IMR-90 (cell line): ENCODE measurements around the gene OR2B6. TPM values are rescaled to one million over a fixed set of nuclear protein-coding genes. Genes with fewer than 3 reads are reported as not detected.

Experiments used
- ATAC-seq: fragments of 200-7000 bp; cut with Tn5 transposase; 2 replicates; pipeline ENCODE4 v1.9.1; 2020; ENCODE audit warnings: low read depth, mild to moderate bottlenecking, moderate library complexity
- BruUV-seq: library from RNA; stranded (reverse); fragments of 400-500 nt; replicated peaks from 2 replicates; lab custom pipeline; 2021; lab: Mats Ljungman, UMichigan
- CTCF ChIA-PET: fragments of 300-600 bp; formaldehyde crosslinking; extraction: SDS; loops from one replicate; lab custom pipeline; 2021; ENCODE audit warnings: antibody characterized with exemption; lab: Yijun Ruan, JAX
- POLR2A ChIA-PET: fragments of 300-600 bp; sonication (Branson Sonifier 250); formaldehyde crosslinking; loops from one replicate; lab custom pipeline; 2022; ENCODE audit warnings: antibody characterized with exemption; ENCODE audit not compliant: unreplicated experiment; lab: Charles Lee
- DNase-seq: peaks from one replicate; pipeline ENCODE4 v3.0.0; 2013
- H2AFZ ChIP-seq: replicated peaks from 2 replicates; pipeline ENCODE3; 2013; ENCODE audit warnings: low read length, mild to moderate bottlenecking; ENCODE audit not compliant: poor library complexity
- H2AK5ac ChIP-seq: 2 replicates; pipeline ENCODE4 v1.6.1; 2013; ENCODE audit warnings: low read depth, low read length, inconsistent platforms
- H2AK9ac ChIP-seq: replicated peaks from 2 replicates; pipeline ENCODE3; 2013; ENCODE audit warnings: mild to moderate bottlenecking, low read depth, low read length, moderate library complexity; ENCODE audit not compliant: poor library complexity
- H2BK120ac ChIP-seq: 2 replicates; pipeline ENCODE4 v1.6.1; 2013; ENCODE audit warnings: low read depth, low read length, inconsistent platforms
- H2BK15ac ChIP-seq: 3 replicates; pipeline ENCODE4 v1.6.1; 2013; ENCODE audit warnings: low read depth, low read length, inconsistent platforms
- H2BK20ac ChIP-seq: 2 replicates; pipeline ENCODE4 v1.6.1; 2013; ENCODE audit warnings: low read depth, mild to moderate bottlenecking, inconsistent platforms, low read length, moderate library complexity
- H2BK5ac ChIP-seq: 2 replicates; pipeline ENCODE4 v1.6.1; 2013; ENCODE audit warnings: mild to moderate bottlenecking, low read depth, low read length, inconsistent platforms; ENCODE audit not compliant: poor library complexity, severe bottlenecking
- H3K14ac ChIP-seq: replicated peaks from 2 replicates; pipeline ENCODE4 v1.6.1; 2013; ENCODE audit warnings: low read depth, low read length, inconsistent platforms
- H3K18ac ChIP-seq: 2 replicates; pipeline ENCODE4 v1.6.1; 2013; ENCODE audit warnings: low read depth, low read length, control low read depth
- H3K23ac ChIP-seq: 2 replicates; pipeline ENCODE4 v1.6.1; 2013; ENCODE audit warnings: low read depth, low read length, inconsistent platforms
- H3K27ac ChIP-seq: 2 replicates; pipeline ENCODE4 v1.5.1; 2013; ENCODE audit warnings: mild to moderate bottlenecking, control low read depth, low read length; ENCODE audit not compliant: insufficient read depth
- H3K27me3 ChIP-seq: 2 replicates; pipeline ENCODE4 v1.6.1; 2013; ENCODE audit warnings: low read length; ENCODE audit not compliant: control insufficient read depth, insufficient read depth
- H3K36me3 ChIP-seq: 2 replicates; pipeline ENCODE4 v1.6.1; 2013; ENCODE audit warnings: low read length, mixed read lengths; ENCODE audit not compliant: control insufficient read depth, insufficient read depth
- H3K4ac ChIP-seq: 2 replicates; pipeline ENCODE4 v1.6.1; 2013; ENCODE audit warnings: low read depth, low read length, inconsistent platforms
- H3K4me1 ChIP-seq: 2 replicates; pipeline ENCODE4 v1.6.1; 2013; ENCODE audit warnings: low read length, mixed read lengths; ENCODE audit not compliant: control insufficient read depth, insufficient read depth
- H3K4me2 ChIP-seq: 2 replicates; pipeline ENCODE4 v1.6.1; 2013; ENCODE audit warnings: low read depth, mild to moderate bottlenecking, control low read depth, low read length, moderate library complexity
- H3K4me3 ChIP-seq: 2 replicates; pipeline ENCODE4 v1.5.1; 2013; ENCODE audit warnings: low read depth, mild to moderate bottlenecking, control low read depth, low read length, moderate library complexity; ENCODE audit not compliant: insufficient read depth
- H3K56ac ChIP-seq: 2 replicates; pipeline ENCODE4 v1.6.1; 2013; ENCODE audit warnings: low read length, inconsistent platforms; ENCODE audit not compliant: insufficient read depth; ENCODE audit errors: extremely low read depth
- H3K79me1 ChIP-seq, 2 experiments: 2 replicates each; pipeline ENCODE4 v1.6.1; 2013; ENCODE audit warnings: low read length in 2 of 2, inconsistent platforms in 1 of 2, low read depth in 1 of 2
- H3K9ac ChIP-seq: 2 replicates; pipeline ENCODE4 v1.6.1; 2013; ENCODE audit warnings: low read depth, low read length, control low read depth
- H3K9me1 ChIP-seq: 2 replicates; pipeline ENCODE4 v1.6.1; 2013; ENCODE audit warnings: low read length, inconsistent platforms; ENCODE audit not compliant: insufficient read depth
- H3K9me3 ChIP-seq: 2 replicates; pipeline ENCODE4 v1.6.1; 2013; ENCODE audit warnings: low read length; ENCODE audit not compliant: control insufficient read depth, insufficient read depth
- H4K20me1 ChIP-seq: 2 replicates; pipeline ENCODE4 v1.6.1; 2013; ENCODE audit warnings: low read length, inconsistent platforms; ENCODE audit not compliant: insufficient read depth
- H4K5ac ChIP-seq: 2 replicates; pipeline ENCODE4 v1.6.1; 2013; ENCODE audit warnings: mild to moderate bottlenecking, low read depth, low read length, control low read depth
- H4K8ac ChIP-seq, 2 experiments: 2 replicates each; pipeline ENCODE4 v1.6.1; 2013; ENCODE audit warnings: low read depth in 2 of 2, low read length in 2 of 2, control low read depth in 1 of 2, inconsistent platforms in 1 of 2
- H4K91ac ChIP-seq: 2 replicates; pipeline ENCODE4 v1.6.1; 2013; ENCODE audit warnings: low read depth, low read length, inconsistent platforms; ENCODE audit not compliant: insufficient read depth
- CHD1 ChIP-seq: IDR thresholded peaks from 2 replicates; pipeline ENCODE4 v1.6.1; 2012; ENCODE audit warnings: low read depth, low read length, improper control_type of control experiment
- ELK1 ChIP-seq: fragments of 150-350 bp; IDR thresholded peaks from 2 replicates; pipeline ENCODE4 v1.6.1; 2016; ENCODE audit warnings: low read depth, mild to moderate bottlenecking, low read length, moderate library complexity, borderline replicate concordance
- MAFK ChIP-seq: IDR thresholded peaks from 2 replicates; pipeline ENCODE4 v1.6.1; 2012; ENCODE audit warnings: low read depth, low read length, improper control_type of control experiment
- MAZ ChIP-seq: IDR thresholded peaks from 2 replicates; pipeline ENCODE4 v1.6.1; 2012; ENCODE audit warnings: low read depth, mild to moderate bottlenecking, low read length, improper control_type of control experiment, moderate library complexity, borderline replicate concordance
- USF2 ChIP-seq: fragments of 150-350 bp; IDR thresholded peaks from 2 replicates; pipeline ENCODE4 v1.6.1; 2017; ENCODE audit warnings: mild to moderate bottlenecking, antibody characterized with exemption, low read length, low read depth
- WGBS, 2 experiments: methylation state at CpG; one replicate each; pipeline versions ENCODE4 v1.1.5 to v1.1.7; 2013; ENCODE audit warnings: missing lambda C conversion rate in 2 of 2; ENCODE audit not compliant: insufficient read length in 1 of 2; ENCODE audit errors: extremely low coverage in 2 of 2; 5-methylcytosine and 5-hydroxymethylcytosine counted together
- dilution Hi-C: fragments of 300-500 bp; cut with HindIII; formaldehyde crosslinking; loops from one replicate; pipeline ENCODE4 v1.14.3; 2018; ENCODE audit warnings: low sequenced_read_pairs; ENCODE audit not compliant: unreplicated experiment
- in situ Hi-C: fragments of 300-500 bp; cut with MboI; formaldehyde crosslinking; loops from 3 replicates; pipeline ENCODE4 v1.14.3; 2019; ENCODE audit warnings: low sequenced_read_pairs, inconsistent platforms, mixed read lengths
- intact Hi-C: fragments of 100-400 bp; cut with micrococcal nuclease; formaldehyde crosslinking; loops from 2 replicates; pipeline ENCODE4 v1.10.0; 2022
- polyA plus RNA-seq, 3 experiments: library from polyadenylated mRNA; depleted of rRNA; stranded (reverse); fragments of >200 nt; gene quantifications; 2 replicates each; pipeline ENCODE4 v1.2.3, GENCODE V29; 2012; ENCODE audit warnings: low replicate concordance in 1 of 3
- total RNA-seq: library from RNA; depleted of rRNA; stranded (reverse); fragments of >200 nt; gene quantifications from 2 replicates; pipeline ENCODE4 v1.2.3, GENCODE V29; 2012

OR2B6 gene
- total and polyA plus RNA-seq, 2 of the 4 experiments (the other 2 are of a cell fraction): not detected

GRCh38 chr6:28000351-28001045, 43.5 kb downstream of the OR2B6 start:
- H2BK20ac ChIP-seq: no peak overlapping the region
- no peak overlapping the region for H3K4me3 ChIP-seq

More at GRCh38 chr6:28000351-28001045, 43.5 kb downstream of the OR2B6 start:
- Histone ChIP-seq H4K20me1 (no peaks in the 10 kb centered on the region), H2BK15ac (no peak overlapping the region), H3K79me1 (no peaks in the 10 kb centered on the region), H3K27ac (no peak overlapping the region), H3K36me3 (no peaks in the 10 kb centered on the region), H3K9me3 (no peaks in the 10 kb centered on the region), H3K14ac (no peak overlapping the region), H3K27me3 (no peaks in the 10 kb centered on the region), H2AK9ac (no peak overlapping the region), H3K56ac (no peak overlapping the region), H3K4ac (no peak overlapping the region), H3K4me2 (no peak overlapping the region), H3K18ac (no peak overlapping the region), H3K4me1 (no peaks in the 10 kb centered on the region), H2BK120ac (no peak overlapping the region), H2AFZ (no peak overlapping the region), H3K9me1 (no peaks in the 10 kb centered on the region), H3K23ac (no peak overlapping the region), H4K5ac (no peak overlapping the region), H4K91ac (no peak overlapping the region), H2BK5ac (no peak overlapping the region), H4K8ac (no peak overlapping the region), H3K9ac (no peak overlapping the region), H2AK5ac (no peak overlapping the region)
- intact Hi-C loops: no loop called here
- no TSS peak for BruUV-seq
- CTCF ChIA-PET: no interaction called here
- no peak for TF ChIP-seq CHD1
- no peak for TF ChIP-seq USF2
- TF ChIP-seq ELK1: no peak
- TF ChIP-seq MAZ: no peak
- TF ChIP-seq MAFK: no peak
- no peak for ATAC-seq
- POLR2A ChIA-PET: no interaction called here
- dilution Hi-C loops: no loop called here
- no peak for DNase-seq
- in situ Hi-C loops: no loop called here
- 80% methylated on average over 1 of the region's 15 CpGs; no CpG with 5 or more reads in 1 of the 2 experiments for WGBS, 2 experiments
